ENCODE data around the gene TRIP4.
"Not testable (repeated sequence)": the region's sequence is repeated elsewhere in the genome, so short reads cannot be mapped to it uniquely, and the experiment has no call there.

TRIP4 gene

GRCh38 chr15:64387562-64388168, at the start of gene TRIP4:
TSS of gene TRIP4 (plus strand) at chr15:64387836. CDS start at chr15:64387864, 28 bp downstream.
- in situ Hi-C loops (cut with MboI; ENCODE audit: low pct_unique_long_range_greater_than_20kb, low sequenced_read_pairs): no loop called here
- DNase-seq: peak; percentile 100

- no peak for DNase-seq
- in situ Hi-C loops (cut with MboI; ENCODE audit: low pct_unique_long_range_greater_than_20kb, low sequenced_read_pairs): no loop called here
These were observed 47.3 kb upstream of the TRIP4 start for GRCh38 chr15:64340355-64340754.

- DNase-seq: no peak
- in situ Hi-C loops (cut with MboI; ENCODE audit: low pct_unique_long_range_greater_than_20kb, low sequenced_read_pairs): no loop called here
These were observed 45.7 kb upstream of the TRIP4 start for GRCh38 chr15:64341961-64342360.

- no peak for DNase-seq
- in situ Hi-C loops (cut with MboI; ENCODE audit: low pct_unique_long_range_greater_than_20kb, low sequenced_read_pairs): no loop called here
These were observed 44.4 kb upstream of the TRIP4 start for GRCh38 chr15:64343222-64343621.

GRCh38 chr15:64343841-64344240, 43.8 kb upstream of the TRIP4 start:
- DNase-seq: no peak
- in situ Hi-C loops (cut with MboI; ENCODE audit: low pct_unique_long_range_greater_than_20kb, low sequenced_read_pairs): no loop called here

- DNase-seq: no peak
- in situ Hi-C loops (cut with MboI; ENCODE audit: low pct_unique_long_range_greater_than_20kb, low sequenced_read_pairs): no loop called here
These were observed 42.9 kb upstream of the TRIP4 start for GRCh38 chr15:64344651-64345294.

GRCh38 chr15:64346242-64346641, 41.4 kb upstream of the TRIP4 start:
- DNase-seq; in situ Hi-C loops (cut with MboI; ENCODE audit: low pct_unique_long_range_greater_than_20kb, low sequenced_read_pairs): not testable (repeated sequence)

- DNase-seq: no peak
- in situ Hi-C loops (cut with MboI; ENCODE audit: low pct_unique_long_range_greater_than_20kb, low sequenced_read_pairs): no loop called here
These were observed 39.2 kb upstream of the TRIP4 start for GRCh38 chr15:64348455-64348854.

GRCh38 chr15:64349375-64349774, 38.3 kb upstream of the TRIP4 start:
- no peak for DNase-seq
- in situ Hi-C loops (cut with MboI; ENCODE audit: low pct_unique_long_range_greater_than_20kb, low sequenced_read_pairs): no loop called here

- DNase-seq: peak; percentile 42
These were observed 36.4 kb upstream of the TRIP4 start for GRCh38 chr15:64351265-64351664.

GRCh38 chr15:64354688-64355344, 32.8 kb upstream of the TRIP4 start:
- in situ Hi-C loops (cut with MboI; ENCODE audit: low pct_unique_long_range_greater_than_20kb, low sequenced_read_pairs): no loop called here
- DNase-seq: peak; percentile 51

More at GRCh38 chr15:64351265-64351664, 36.4 kb upstream of the TRIP4 start:
- in situ Hi-C loops (cut with MboI; ENCODE audit: low pct_unique_long_range_greater_than_20kb, low sequenced_read_pairs): no loop called here

GRCh38 chr15:64355348-64355943, 32.2 kb upstream of the TRIP4 start:
- in situ Hi-C loops (cut with MboI; ENCODE audit: low pct_unique_long_range_greater_than_20kb, low sequenced_read_pairs): no loop called here
- peak; percentile 67 for DNase-seq

- in situ Hi-C loops (cut with MboI; ENCODE audit: low pct_unique_long_range_greater_than_20kb, low sequenced_read_pairs): no loop called here
- DNase-seq: peak; percentile 100
These were observed 31.5 kb upstream of the TRIP4 start, which contains the start of gene CSNK1G1 for GRCh38 chr15:64355944-64356709. TSS of gene CSNK1G1 (minus strand) at chr15:64356173. CDS start at chr15:64300499, 55,674 bp downstream.

GRCh38 chr15:64356710-64357040, 31.0 kb upstream of the TRIP4 start:
- in situ Hi-C loops (cut with MboI; ENCODE audit: low pct_unique_long_range_greater_than_20kb, low sequenced_read_pairs): no loop called here

GRCh38 chr15:64361259-64361658, 26.4 kb upstream of the TRIP4 start:
- in situ Hi-C loops (cut with MboI; ENCODE audit: low pct_unique_long_range_greater_than_20kb, low sequenced_read_pairs): no loop called here
- no peak for DNase-seq

More at GRCh38 chr15:64356710-64357040, 31.0 kb upstream of the TRIP4 start:
- DNase-seq: no peak

GRCh38 chr15:64369078-64369607, 18.5 kb upstream of the TRIP4 start:
- no peak for DNase-seq
- in situ Hi-C loops (cut with MboI; ENCODE audit: low pct_unique_long_range_greater_than_20kb, low sequenced_read_pairs): no loop called here

GRCh38 chr15:64371383-64371782, 16.3 kb upstream of the TRIP4 start:
- DNase-seq; in situ Hi-C loops (cut with MboI; ENCODE audit: low pct_unique_long_range_greater_than_20kb, low sequenced_read_pairs): not testable (repeated sequence)

GRCh38 chr15:64373360-64373759, 14.3 kb upstream of the TRIP4 start:
- DNase-seq: peak; percentile 69
- in situ Hi-C loops (cut with MboI; ENCODE audit: low pct_unique_long_range_greater_than_20kb, low sequenced_read_pairs): no loop called here

All from KBM-7 (cell line).